HG03469 (cell line): ENCODE measurements around the gene FOXI3.

ENCODE experiments used
- ATAC-seq: cut with Tn5 transposase; IDR thresholded peaks from one replicate; pipeline ENCODE4 v1.9.1; 2021; ENCODE audit warnings: mild to moderate bottlenecking, moderate library complexity, moderate number of reproducible peaks; ENCODE audit not compliant: unreplicated experiment

Gene FOXI3

DNA sequence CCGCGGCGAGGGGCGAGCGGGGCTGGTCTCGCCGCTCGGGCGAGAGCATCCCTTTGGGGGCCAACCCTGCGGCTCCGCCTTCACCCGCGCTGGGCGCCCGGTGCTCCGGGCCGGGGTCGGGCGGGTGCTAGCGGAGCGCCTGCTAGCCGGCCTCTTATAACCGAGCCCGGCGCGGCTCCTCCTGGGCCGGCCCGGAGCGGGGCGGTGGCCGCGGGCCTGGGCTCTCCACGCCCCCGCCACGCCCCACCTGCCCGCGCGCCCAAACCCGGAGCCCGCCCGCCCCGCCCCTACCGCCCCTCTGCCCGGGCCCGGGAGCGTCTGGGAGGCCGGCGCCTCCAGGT lies at the start of gene FOXI3:
Gene FOXI3, minus strand, starts transcription at position 129 of the 341 bp plus-strand sequence. CDS start 158 bp downstream, outside the sequence.
- ATAC-seq = no peak

DNA sequence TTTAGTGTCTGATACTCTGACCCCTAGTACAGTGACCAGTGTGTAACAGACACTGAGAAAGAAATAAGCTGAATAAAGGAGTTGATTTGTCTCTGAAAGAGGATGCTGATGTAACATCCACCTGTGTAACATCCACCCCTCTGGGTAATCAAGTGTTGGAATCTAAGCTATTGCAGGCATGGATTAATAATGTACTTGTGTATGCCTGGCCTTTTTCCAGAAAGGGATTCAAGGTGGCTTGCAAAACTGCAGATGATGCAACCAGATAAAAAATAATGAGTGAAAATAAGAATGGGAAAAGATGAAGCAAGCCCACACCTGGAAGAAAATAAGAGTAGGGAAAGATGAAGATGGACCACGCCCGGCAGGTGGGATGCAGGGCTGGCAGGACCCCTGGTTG lies 48.2 kb upstream of the FOXI3 start:
- no peak for ATAC-seq

DNA sequence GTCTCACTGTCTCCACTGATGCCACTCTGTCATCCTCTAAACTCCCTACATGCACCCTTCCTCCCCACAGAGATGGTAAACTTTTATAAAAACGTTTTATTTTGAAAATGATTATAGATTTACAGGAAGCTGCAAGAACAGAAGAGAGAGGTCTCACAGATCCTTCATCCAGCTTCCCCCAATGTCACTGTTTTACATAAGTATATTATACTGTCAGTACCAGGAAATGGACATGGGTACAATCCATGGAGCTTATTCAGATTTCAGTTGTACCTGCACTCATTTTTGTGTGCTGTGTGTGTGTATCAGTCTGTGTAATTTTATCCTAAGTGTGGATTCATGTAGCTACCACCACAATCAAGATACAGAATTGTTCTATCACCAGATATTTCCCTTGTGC lies 46.7 kb upstream of the FOXI3 start:
- no peak for ATAC-seq

DNA sequence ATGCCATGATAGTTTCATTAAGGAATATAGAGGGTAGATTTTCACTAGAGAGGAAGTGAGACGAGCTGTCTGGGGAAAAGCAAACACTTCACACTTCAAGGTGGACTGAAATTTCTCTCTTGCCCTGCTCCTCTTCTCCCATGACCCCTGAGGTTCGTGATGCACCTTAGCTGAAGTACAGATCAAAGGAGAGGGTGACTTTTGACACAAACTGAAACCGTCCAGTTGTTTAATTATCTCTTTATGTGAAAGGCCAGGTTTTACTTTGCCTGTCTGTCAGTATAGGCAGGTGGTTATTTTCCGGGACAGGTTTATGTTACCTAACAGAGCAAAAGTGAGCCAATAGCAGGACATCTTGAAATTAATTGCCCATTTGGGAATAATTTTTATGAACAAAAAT lies 41.0 kb upstream of the FOXI3 start:
- no peak for ATAC-seq

DNA sequence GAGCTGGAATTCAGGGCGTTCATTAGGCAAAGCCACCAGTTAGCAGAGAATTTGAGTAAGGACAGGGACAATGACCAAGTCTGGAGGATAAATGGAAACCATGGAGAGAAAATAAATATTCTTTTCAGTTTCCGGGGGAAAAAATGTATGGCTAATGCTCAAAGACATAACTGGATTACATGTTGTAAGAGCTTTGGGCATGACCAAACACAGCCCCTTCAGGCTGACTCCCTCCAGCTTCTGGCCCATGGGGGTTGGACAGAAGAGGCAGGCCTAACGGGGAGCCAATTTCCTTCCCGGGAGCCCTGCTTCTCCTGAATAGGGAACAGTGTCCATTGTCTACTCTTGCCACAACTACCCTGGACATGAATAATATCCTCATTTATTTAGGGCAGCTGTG lies 39.5 kb upstream of the FOXI3 start:
- no peak for ATAC-seq

DNA sequence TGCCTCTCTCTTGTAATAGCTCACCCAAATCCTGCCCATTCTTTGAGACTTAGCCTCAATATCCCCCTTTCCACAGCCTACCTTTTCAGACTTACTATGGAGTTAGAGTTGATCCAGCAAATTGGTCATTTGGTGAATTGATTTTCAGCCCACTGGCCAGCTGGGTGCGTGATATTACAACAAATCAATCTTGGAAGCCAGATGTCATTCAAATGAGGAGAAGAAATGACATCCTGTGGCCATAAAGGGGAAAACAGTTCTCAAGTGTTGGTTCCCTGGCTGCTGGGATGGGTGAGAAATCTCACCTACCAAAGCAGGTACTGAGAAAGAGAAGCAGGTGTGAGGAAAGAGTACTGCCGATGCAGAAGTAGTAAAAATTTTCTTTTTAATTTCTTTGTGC lies 36.7 kb upstream of the FOXI3 start:
- ATAC-seq = no peak

DNA sequence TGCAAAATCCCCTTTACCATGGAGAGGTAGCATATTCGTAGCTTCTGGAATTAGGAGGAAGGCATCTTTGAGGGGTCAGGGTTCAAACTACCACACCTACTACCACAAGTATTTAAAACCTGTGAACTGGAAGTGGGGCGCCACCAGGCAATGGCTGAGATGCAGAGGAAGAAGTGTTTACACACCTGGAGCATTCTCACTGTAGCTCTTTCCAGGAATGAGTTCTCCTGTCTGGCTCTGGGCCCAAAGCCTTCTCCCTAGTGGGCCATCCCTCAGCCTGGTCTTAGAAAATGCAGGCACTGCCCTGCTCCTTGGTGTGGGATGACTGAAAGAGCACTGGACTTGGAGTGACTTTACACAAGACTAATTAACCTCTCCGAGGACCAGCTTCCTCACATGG lies 30.7 kb upstream of the FOXI3 start:
- no peak for ATAC-seq

DNA sequence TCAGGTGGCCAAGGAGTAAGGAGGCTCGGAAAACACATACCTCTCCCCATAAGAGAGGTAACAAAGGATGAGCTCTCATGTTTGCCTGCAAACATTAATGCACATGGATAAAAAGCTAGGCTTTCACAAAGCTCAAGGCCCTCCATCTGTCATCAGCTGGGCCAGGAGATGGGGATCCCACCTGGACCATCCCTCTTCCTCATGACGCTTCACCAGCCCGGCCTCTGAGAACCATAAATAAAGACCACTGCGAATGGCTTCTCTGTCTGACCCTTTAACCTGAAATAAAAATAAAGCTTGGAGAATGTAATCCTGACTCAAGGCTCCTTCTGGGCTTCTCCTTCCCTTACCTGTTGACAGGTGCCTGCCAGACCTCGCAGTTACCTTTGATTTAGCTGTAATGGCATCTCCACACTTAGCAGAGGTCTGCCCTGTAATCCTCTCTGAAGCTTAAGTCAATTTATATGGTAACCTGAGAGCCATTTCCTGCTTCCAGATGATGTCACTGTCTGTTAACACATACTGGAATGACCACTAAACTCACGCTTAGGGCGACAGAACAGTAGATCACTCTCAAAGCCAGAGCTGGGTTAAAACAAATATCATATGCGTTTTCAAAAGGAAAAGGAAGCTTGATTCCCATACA lies 29.3 kb upstream of the FOXI3 start:
- ATAC-seq = no peak

DNA sequence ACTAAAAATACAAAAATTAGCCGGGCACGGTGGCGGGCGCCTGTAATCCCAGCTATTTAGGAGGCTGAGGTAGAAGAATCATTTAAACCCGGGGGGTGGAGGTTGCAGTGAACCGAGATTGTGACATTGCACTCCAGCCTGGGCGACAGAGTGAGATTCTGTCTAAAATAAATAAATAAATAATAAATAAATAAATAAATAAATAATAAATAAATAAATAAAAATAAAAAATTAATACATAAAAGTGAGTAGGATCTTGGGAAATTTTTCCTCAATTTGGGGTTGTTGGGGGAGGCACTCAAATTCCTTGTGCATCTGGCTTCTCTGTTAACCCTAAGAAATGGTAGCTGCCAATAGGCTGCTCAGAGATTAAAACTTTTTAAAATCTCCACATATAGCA lies 20.3 kb upstream of the FOXI3 start:
- no peak for ATAC-seq

DNA sequence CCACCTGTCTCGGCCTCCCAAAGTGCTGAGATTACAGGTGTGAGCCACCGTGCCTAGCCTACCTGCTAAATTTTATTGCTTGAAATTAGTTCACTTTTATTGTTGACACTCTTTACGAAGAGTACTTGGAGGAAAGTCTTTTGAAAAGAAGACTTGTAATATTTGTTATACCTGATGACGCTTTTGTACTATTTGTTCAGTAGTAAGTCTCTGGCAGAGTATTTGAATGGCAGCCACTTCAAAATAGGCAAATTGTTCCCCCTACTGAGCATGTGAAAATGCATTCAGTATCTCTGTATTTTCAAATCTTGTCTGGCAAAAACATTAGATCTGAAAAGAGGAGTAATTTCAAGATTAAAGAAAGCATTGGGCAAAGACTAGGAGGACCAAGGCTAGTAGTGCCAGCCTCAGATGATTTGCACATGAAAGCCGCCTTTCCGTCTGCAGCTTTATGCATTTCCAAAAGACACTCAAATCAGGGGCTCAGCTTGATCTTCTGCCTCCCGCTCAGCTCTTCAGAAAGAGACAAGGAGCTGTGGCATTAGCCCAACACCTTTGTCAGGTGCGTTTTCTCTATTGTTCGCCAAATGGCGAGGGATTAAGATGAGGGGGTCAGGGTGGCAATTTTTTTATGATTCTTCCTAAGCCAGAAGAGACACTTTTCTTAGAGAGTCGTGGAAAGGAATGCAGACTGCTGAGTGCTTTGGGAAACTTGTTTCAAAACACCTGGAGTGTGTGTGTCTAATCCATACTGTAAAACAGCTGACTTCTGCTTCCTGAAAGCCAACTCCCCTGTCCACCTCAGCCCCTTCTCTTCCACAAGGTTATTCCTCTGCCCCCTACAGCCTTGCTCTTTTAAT lies 18.8 kb upstream of the FOXI3 start:
- no peak for ATAC-seq

DNA sequence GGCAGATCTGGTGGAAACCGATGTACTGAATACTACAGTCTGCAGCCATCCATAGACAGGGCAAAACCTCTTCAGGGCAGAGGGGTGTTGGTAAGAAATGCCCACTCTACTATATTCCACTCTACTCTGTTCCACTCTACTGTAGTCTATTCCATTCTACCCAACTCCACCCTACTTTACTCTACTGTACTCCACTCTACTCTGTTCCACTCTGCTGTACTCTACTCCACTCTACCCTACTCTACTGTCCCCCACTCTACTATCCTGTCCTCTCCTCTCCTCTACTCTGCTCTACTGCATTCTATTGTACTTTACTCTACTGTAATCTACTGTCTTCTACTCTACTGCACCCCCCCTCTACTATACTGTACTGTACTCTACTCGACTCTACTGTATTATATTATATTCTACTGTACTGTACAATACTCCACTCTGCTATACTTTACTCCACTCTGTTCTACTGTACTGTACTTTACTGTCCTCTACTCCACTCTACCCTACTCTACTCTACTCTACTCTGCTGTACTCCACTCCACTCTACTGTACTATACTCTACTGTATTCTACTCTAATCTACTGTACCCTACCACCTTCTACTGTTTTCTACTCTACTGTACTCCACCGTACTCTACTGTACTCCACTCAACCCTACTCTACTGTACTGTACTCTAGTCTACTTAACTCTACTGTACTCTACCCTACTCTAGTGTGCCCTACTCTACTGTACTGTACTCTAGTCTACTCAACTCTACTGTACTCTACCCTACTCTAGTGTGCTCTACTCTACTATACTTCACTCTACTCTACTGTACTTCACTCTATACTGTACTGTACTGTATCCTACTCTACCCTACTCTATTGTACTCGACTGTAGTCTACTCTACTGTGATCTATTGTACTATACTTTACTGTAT lies 17.0 kb upstream of the FOXI3 start:
- no peak for ATAC-seq

DNA sequence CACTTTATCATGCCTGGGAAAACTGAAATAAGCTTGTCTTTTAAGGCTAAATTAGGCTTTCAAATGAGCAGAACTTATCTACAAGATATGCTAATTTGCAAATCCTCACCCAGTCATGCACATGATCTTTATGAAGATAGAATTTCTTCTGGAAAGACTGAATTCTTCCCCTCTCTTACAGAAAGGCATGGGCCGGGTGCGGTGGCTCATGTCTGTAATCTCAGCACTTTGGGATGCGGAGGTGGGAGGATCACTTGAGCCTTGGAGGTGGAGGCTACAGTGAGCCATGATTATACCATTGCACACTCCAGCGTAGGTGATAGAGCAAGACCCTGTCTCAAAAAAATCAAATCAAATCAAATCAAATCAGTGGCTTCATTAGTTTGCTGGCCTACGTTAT lies 11.7 kb upstream of the FOXI3 start:
- no peak for ATAC-seq

DNA sequence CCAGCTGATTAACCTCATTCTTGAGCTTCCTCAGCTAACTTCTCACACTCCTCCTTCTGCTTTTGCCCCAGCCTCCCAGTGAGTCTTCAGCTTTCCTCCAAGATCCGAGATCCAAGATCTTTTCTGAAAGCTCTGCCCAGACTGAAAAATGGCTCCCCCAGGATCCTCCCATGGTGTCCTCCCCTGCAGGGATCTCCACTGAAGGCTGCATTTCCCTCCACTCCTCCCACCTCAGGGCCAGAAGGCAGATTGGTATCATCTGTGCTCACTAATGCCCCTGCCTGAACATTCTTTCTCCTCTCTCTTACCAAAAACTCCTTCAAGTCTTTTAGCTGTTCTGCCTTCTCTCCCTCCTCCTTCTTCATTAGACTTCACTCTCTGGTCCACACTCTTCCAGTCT lies 6.1 kb upstream of the FOXI3 start:
- no peak for ATAC-seq

DNA sequence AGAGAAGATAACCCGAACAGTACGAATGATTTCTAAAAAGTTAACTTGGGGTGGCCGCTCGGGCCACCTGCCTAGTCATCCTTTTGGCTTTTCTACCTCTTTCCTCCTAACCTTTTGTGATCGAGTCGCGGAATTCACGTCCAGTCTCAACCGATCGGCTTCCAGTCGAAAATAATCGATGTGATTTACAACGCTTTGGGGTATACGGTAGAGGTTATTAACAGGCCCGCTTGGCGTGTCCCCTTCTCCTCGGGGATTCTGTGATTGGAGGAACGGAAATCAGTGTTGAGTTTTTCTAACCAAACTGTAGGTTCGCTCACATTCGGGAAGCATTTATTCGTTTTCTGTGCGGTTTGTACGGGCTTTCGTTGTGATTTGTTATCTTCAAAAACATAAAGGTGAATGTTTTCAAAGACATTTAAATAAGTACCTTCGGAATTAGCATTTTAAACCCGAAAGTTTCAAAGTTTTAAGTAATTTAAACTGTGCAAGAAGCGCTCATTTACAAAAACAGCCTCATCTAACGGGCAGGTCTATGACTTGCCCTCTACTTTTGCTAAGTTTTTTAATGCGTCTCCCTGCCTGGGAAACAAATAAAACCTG lies 588 bp upstream of the FOXI3 start:
- no peak for ATAC-seq

DNA sequence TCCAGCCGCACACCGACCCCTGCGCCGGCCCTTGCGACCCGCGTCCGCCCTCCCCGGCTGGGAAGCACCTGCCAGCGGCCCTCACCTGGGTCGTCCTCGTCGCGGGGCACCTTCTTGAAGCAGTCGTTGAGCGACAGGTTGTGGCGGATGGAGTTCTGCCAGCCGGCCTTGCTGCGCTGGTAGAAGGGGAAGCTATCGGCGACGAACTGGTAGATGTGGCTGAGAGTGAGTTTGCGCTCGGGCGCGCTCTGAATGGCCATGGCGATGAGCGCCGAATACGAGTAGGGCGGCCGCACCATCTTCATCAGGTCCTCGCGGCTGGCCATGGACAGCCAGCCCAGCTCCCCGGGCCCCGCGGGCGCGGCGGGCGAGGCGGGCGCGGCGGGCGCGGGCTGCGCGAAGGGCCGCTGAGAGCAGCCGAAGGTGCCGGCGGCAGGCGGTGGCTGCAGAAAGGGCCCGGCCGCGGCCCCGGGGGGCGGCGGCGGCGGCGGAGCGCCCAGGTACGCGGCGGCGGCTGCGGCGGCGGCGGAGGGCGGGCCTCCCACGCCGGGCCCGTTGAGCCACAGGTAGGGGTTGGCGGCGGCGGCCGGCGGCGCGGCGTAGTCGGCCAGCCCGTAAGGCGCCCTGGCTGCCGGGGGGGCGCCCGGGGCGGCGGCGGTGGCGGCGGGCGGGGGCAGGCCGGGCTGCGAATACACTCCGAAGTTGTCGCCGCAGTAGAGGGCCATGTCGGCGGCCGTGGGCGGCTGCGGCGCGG lies 505 bp downstream of the FOXI3 start:
- ATAC-seq = no peak

DNA sequence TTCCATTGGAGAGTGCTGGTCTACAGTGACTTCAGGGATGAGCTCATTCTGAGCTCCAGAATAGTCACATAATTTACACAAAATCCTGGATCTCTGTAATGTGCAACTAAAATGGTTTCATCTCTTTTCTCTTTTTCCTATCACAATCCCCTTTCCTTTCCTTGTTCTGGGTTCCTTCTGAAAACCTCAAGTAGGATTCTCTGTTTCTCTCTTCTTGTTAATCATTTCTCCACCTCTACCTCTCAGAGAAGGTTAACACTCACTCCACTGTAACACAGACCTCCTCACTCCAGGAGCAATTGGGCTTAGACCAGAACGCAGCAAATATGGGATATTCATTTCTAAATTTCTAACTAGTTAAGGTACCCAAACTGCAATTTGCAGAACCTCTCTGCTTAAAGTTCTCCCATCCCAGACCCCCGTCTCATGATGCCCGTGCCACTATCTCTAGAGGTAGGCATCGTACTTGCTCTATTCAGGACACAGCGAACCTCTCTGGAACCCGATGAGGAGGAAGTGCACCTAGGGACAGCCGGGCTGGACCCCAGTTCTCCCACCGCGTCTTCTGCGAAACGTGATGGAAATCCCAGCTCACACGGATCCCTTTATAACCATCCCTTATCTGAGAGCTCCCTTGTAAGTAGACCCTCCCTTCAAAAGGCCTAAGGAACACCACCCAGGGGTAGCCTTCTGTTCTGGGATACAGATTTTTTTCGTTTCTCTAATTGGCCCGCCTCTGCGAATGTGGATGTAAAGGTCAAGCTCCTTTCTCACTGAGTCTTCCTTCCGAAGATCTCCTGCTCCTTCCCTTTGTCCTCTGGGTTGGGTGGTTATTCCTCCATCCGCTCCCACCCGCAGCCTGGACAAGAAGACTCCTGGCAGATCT lies 1.3 kb downstream of the FOXI3 start:
- ATAC-seq = no peak

DNA sequence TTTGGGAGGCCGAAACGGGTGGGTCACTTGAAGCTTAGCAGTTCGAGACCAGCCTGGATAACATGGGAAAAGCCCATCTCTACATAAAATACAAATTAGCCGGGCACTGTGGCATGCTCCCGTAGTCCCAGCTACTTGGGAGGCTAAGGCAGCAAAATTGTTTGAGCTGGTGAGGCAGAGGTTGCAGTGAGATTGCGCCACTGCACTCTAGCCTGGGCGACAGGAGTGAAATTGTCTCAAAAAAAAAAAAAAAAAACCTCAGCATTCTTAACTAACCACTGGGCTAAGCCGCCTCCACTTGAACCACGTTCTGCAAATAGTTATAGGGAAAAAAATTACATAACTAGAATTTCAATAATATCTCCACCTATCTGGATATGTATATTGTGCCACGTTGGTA lies 2.3 kb downstream of the FOXI3 start:
- ATAC-seq = no peak

DNA sequence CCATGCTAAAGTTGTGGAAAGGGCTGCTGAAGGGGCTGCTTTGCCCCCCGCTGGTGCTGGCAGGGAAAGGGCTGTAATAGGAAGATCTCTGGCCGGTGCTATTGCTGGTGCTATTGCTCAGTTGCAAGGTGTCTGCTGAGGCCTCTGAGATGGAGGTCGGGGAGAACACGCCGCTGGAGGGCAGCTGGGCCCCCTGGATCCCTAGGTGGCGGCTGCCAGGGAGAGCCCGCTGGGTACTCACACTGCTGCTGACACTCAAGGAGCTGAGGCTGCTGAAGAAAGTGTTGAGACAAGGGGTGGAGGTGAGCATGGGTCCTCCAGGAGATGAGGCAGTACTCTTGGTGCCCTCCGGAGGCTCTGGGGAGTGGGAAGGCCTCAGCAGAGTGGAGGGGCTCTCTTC lies 4.2 kb downstream of the FOXI3 start:
- ATAC-seq = no peak

DNA sequence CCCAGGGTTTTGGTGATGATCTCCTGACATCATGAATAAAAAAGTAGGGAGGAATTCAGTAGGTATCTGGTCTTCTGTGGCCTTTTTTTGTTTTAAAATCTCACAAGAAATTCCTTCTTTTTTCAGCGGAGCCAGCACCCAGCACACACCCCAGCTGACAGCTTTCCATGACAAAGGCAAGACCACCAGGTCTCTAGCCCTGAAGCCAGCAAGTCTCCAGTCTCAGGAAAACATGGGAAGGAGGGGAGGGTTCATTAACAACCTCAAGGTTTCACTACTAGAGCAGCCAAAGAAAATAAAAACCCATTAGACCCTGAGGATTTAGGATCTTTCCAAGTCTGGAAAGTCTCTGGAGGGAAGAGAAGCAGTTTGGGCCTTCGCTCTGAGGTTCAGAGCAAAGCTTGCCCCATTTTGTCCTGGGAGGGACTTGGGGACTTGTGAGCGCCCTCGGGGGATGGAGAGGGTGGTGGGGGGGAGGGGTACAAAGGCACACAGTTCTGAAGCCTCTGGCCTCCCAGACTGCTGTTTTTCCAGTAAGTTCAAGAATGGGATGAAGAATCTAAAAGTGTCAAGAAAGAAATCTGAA lies 9.0 kb downstream of the FOXI3 start:
- no peak for ATAC-seq
